ENCODE data around the gene TRIO.

The TRIO gene

GRCh38 chr5:14272548-14273205 lies 129.5 kb downstream of the TRIO start:
- Histone ChIP-seq H3K79me2 (ENCODE audit: insufficient read depth, low read length) (0 out of 2 replicates have a peak, but pooled peaks cover 4% of the 10 kb centered on the region), H3K36me3 (ENCODE audit: low read length) (no peaks in the 10 kb centered on the region), H3K9me2 (replicated peaks; ENCODE audit: insufficient read depth, low read length) (no peaks in the 10 kb centered on the region), H3F3A (ENCODE audit: insufficient read depth) (no peaks in the 10 kb centered on the region), H3K9ac (ENCODE audit: low read length) (no peak overlapping the region), H3K27me3 (ENCODE audit: low read length) (no peaks in the 10 kb centered on the region), H3K4me2 (ENCODE audit: low read depth, low read length, poor library complexity, severe bottlenecking) (no peak overlapping the region), H3K27ac (ENCODE audit: low read depth, low read length) (no peak overlapping the region), H3K9me3 (ENCODE audit: insufficient read depth, low read length) (no peaks in the 10 kb centered on the region), H4K20me1 (ENCODE audit: low read depth, low read length) (no peaks in the 10 kb centered on the region; the same call in 1 of the 2 replicates), H2AFZ (ENCODE audit: low read depth, low read length, severe bottlenecking) (no peak overlapping the region), H3K4me3 (ENCODE audit: insufficient read depth, low read length, poor library complexity, severe bottlenecking) (no peak overlapping the region)
- no peak for TF ChIP-seq CTCF (IDR thresholded peaks at IDR 0.05; ENCODE audit: insufficient read depth, low read length, poor library complexity, severe bottlenecking)
- TF ChIP-seq EZH2phosphoT487 (conservative IDR thresholded peaks at IDR 0.05; ENCODE audit: low read length): no peak

GRCh38 chr5:14273207-14273767 lies 130.1 kb downstream of the TRIO start:
- H3K27ac ChIP-seq (ENCODE audit: low read depth, low read length): no peak overlapping the region
- H3K9me3 ChIP-seq (ENCODE audit: insufficient read depth, low read length): no peaks in the 10 kb centered on the region
- no peak overlapping the region for H3K4me3 ChIP-seq (ENCODE audit: insufficient read depth, low read length, poor library complexity, severe bottlenecking)
- no peak overlapping the region for H3K9ac ChIP-seq (ENCODE audit: low read length)
- H3K27me3 ChIP-seq (ENCODE audit: low read length): no peaks in the 10 kb centered on the region
- H3F3A ChIP-seq (ENCODE audit: insufficient read depth): no peaks in the 10 kb centered on the region
- 0 out of 2 replicates have a peak, but pooled peaks cover 4% of the 10 kb centered on the region for H3K79me2 ChIP-seq (ENCODE audit: insufficient read depth, low read length)
- TF ChIP-seq CTCF (IDR thresholded peaks at IDR 0.05; ENCODE audit: insufficient read depth, low read length, poor library complexity, severe bottlenecking): no peak
- TF ChIP-seq EZH2phosphoT487 (conservative IDR thresholded peaks at IDR 0.05; ENCODE audit: low read length): no peak
- no peaks in the 10 kb centered on the region for H3K9me2 ChIP-seq (replicated peaks; ENCODE audit: insufficient read depth, low read length)
- no peaks in the 10 kb centered on the region for H3K36me3 ChIP-seq (ENCODE audit: low read length)
- no peak overlapping the region for H2AFZ ChIP-seq (ENCODE audit: low read depth, low read length, severe bottlenecking)
- H4K20me1 ChIP-seq (ENCODE audit: low read depth, low read length): no peaks in the 10 kb centered on the region; the same call in 1 of the 2 replicates
- no peak overlapping the region for H3K4me2 ChIP-seq (ENCODE audit: low read depth, low read length, poor library complexity, severe bottlenecking)

GRCh38 chr5:14276380-14276779 lies 133.2 kb downstream of the TRIO start:
- no peaks in the 10 kb centered on the region for H4K20me1 ChIP-seq (ENCODE audit: low read depth, low read length)
- H3F3A ChIP-seq (ENCODE audit: insufficient read depth): no peaks in the 10 kb centered on the region
- no peaks in the 10 kb centered on the region for H3K9me3 ChIP-seq (ENCODE audit: insufficient read depth, low read length)
- no peak overlapping the region for H3K9ac ChIP-seq (ENCODE audit: low read length)
- H3K27me3 ChIP-seq (ENCODE audit: low read length): no peaks in the 10 kb centered on the region
- no peak overlapping the region for H2AFZ ChIP-seq (ENCODE audit: low read depth, low read length, severe bottlenecking)
- no peaks in the 10 kb centered on the region for H3K79me2 ChIP-seq (ENCODE audit: insufficient read depth, low read length)
- no peak for TF ChIP-seq CTCF (IDR thresholded peaks at IDR 0.05; ENCODE audit: insufficient read depth, low read length, poor library complexity, severe bottlenecking)
- no peak for TF ChIP-seq EZH2phosphoT487 (conservative IDR thresholded peaks at IDR 0.05; ENCODE audit: low read length)
- no peaks in the 10 kb centered on the region for H3K36me3 ChIP-seq (ENCODE audit: low read length)
- no peaks in the 10 kb centered on the region for H3K9me2 ChIP-seq (replicated peaks; ENCODE audit: insufficient read depth, low read length)
- H3K27ac ChIP-seq (ENCODE audit: low read depth, low read length): no peak overlapping the region
- no peak overlapping the region for H3K4me2 ChIP-seq (ENCODE audit: low read depth, low read length, poor library complexity, severe bottlenecking)
- H3K4me3 ChIP-seq (ENCODE audit: insufficient read depth, low read length, poor library complexity, severe bottlenecking): no peak overlapping the region
